Measurements from ENCODE around the gene EYS. TPM values are rescaled to one million over a fixed set of nuclear protein-coding genes. Genes with fewer than 3 reads are reported as not detected.

EYS gene
- total and polyA plus RNA-seq, 8 donors: 0.55 to 0.58 TPM; not detected in 6

DNA sequence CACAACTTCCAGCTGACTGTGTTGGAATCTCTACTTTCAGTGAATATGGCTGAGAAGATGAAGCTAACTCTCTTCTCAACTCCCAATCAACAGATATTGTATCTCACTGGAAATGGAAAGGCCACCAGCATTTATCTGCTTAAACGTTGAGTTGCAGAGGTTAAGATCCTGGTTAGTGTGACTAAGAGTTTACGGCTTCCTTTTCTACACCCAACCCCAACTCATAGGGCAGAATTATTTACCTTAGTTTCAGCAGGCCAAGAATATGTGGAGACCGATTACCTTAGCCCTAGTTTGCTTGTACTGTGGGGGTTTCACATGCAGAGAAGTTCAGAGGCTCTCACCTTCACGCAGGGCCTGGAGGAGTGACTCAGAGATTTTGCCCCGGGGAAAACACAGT lies 1026.6 kb downstream of the EYS start:
- DNase-seq: peak in 1 of 2 donors; percentile 50
- no peaks in the 10 kb centered on the region for H3K27me3 ChIP-seq
- H3K27ac ChIP-seq: peak overlapping the region in 2 of 5 donors; percentile 18 to 49
- WGBS, 5 donors: 28 to 56% (median 50%) methylated on average over 5 of the region's 5 CpGs
- intact Hi-C loops (cut with DNase I; ENCODE audit: low total_unique reads): no loop called here
- no peaks in the 10 kb centered on the region for H3K36me3 ChIP-seq
- no peak for TF ChIP-seq CTCF (IDR thresholded peaks at IDR 0.05)
- H3K4me3 ChIP-seq: no peak overlapping the region
- no peaks in the 10 kb centered on the region for H3K4me1 ChIP-seq
- H3K9me3 ChIP-seq: no peaks in the 10 kb centered on the region

DNA sequence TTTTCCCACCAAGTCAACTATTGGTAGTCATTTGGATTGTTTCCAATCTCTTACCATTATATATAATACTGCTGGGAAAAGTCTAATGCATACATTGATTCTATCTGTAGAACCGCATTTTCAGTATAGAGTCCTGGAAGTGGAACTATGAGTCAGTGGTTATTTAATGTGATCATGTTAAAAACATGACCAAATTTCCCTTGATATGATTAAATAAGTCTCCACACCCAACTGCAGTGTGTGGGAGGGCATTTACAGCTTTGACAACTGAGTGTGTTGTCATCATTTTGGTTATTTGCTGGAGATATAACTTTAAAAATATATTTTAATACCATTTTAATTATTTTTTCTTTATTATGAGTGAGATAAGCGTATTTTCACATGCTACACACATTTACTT lies 1027.6 kb downstream of the EYS start:
- H3K36me3 ChIP-seq: no peaks in the 10 kb centered on the region
- no peak for DNase-seq
- H3K4me3 ChIP-seq: no peak overlapping the region
- peak overlapping the region in 1 of 5 donors; percentile 49 for H3K27ac ChIP-seq
- no peaks in the 10 kb centered on the region for H3K9me3 ChIP-seq
- H3K4me1 ChIP-seq: no peaks in the 10 kb centered on the region
- no peaks in the 10 kb centered on the region for H3K27me3 ChIP-seq
- TF ChIP-seq EP300 (IDR thresholded peaks at IDR 0.05): no peak
- no peak for TF ChIP-seq CTCF (IDR thresholded peaks at IDR 0.05)
- no peak for TF ChIP-seq POLR2A (IDR thresholded peaks at IDR 0.05)
- TF ChIP-seq POLR2AphosphoS5 (IDR thresholded peaks at IDR 0.05): no peak
- intact Hi-C loops (cut with DNase I; ENCODE audit: low total_unique reads): no loop called here
- WGBS, 5 donors: 70 to 79% (median 75%) methylated on average over 2 of the region's 2 CpGs

DNA sequence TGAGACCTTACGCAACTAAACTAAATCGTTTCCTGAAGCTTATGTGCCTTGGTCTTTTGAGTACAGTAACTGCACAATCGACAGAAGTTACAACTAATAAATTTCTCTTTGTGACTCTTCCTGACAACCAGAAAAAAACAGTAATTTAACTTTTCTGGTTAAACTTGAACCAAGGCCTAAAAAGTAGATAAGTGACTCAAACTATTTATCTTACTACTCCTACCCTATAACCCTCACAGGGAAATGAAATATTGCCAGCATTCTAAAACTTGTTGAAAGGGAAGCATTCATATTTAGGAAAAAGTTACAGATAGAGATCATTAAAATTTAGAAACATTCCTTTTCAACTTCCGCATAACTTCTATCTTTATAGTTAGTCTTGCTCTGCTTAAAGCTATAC lies 1034.4 kb downstream of the EYS start:
- Histone ChIP-seq H3K4me1 (no peaks in the 10 kb centered on the region), H3K9me3 (no peaks in the 10 kb centered on the region), H3K36me3 (no peaks in the 10 kb centered on the region), H3K27me3 (no peaks in the 10 kb centered on the region), H3K27ac (no peak overlapping the region), H3K4me3 (no peak overlapping the region)
- DNase-seq: no peak
- intact Hi-C loops (cut with DNase I; ENCODE audit: low total_unique reads): no loop called here
- no peak for TF ChIP-seq POLR2AphosphoS5 (IDR thresholded peaks at IDR 0.05)
- no peak for TF ChIP-seq POLR2A (IDR thresholded peaks at IDR 0.05)
- no peak for TF ChIP-seq CTCF (IDR thresholded peaks at IDR 0.05)
- no peak for TF ChIP-seq EP300 (IDR thresholded peaks at IDR 0.05)
- 63 to 82% (median 76%) methylated on average over 4 of the region's 4 CpGs for WGBS, 5 donors

DNA sequence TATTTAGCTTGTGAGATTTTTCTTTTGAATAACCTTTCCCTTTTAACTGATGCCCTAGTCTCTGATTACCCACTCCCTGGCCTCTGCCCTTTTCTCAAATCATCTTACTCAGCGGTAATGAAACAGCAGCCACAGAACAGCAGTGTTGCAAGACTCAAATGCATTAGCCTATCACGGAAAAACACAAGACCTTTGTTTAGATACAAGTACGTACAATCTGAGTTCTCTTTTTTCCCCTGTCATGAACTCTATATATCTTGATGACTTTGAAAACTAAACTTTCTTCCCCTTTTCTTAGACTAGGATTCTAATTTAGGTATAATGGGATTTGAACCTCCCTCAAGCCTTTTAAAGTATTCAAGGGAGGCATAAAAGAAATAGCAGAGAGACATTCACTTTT lies 1034.9 kb downstream of the EYS start:
- Histone ChIP-seq H3K36me3 (no peaks in the 10 kb centered on the region), H3K4me3 (no peak overlapping the region), H3K9me3 (no peaks in the 10 kb centered on the region), H3K4me1 (no peaks in the 10 kb centered on the region), H3K27me3 (no peaks in the 10 kb centered on the region), H3K27ac (no peak overlapping the region)
- WGBS, 5 donors: 21 to 38% (median 25%) methylated on average over 3 of the region's 3 CpGs
- intact Hi-C loops (cut with DNase I; ENCODE audit: low total_unique reads): no loop called here
- TF ChIP-seq POLR2A (IDR thresholded peaks at IDR 0.05) (no peak), POLR2AphosphoS5 (IDR thresholded peaks at IDR 0.05) (no peak), EP300 (IDR thresholded peaks at IDR 0.05) (no peak), CTCF (IDR thresholded peaks at IDR 0.05) (no peak)
- no peak for DNase-seq

Measured in stomach (tissue), 9 donors.